HG02610 (cell line): Measurements from ENCODE around the gene NANS.
"Not testable (repeated sequence)": the region's sequence is repeated elsewhere in the genome, so short reads cannot be mapped to it uniquely, and the experiment has no call there.

ENCODE experiments used
- ATAC-seq: cut with Tn5 transposase; IDR thresholded peaks from one replicate; pipeline ENCODE4 v1.9.1; 2021; ENCODE audit warnings: mild to moderate bottlenecking, moderate library complexity; ENCODE audit not compliant: unreplicated experiment

NANS gene

GRCh38 chr9:98056269-98057137, at the start of gene NANS:
Gene NANS (plus strand): TSS chr9:98056732. CDS start chr9:98056809, 77 bp downstream.
- ATAC-seq = peak; percentile 96

DNA sequence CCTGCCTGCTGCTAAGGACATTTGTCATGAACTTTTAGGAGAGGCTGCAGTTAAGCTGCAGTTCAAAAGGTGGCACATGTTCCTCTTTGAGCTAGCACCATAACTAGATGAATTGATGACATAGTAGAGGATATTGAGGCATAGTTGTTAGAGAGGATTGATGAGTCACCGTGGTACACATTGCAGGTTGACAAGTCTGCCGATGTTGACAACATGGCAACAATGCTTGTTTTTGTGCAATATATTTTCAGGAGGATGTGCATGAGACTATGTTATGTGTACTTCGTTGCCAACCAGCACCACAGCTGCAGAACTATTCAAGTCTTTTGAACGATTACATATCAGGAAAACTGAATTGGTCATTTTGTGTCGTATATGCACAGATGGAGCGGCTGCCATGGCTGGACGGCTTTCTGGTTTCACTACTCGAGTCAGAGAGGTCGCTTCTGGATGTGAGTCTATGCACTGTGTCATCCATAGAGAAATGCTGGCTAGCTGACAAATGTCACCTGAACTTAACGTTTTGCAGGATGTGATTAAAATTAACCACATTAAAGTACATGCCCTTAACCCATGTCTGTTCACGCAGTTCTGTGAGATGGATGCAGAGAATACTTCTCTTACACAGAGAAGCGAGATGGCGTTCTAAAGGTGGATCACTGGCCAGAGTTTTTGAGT, 49.1 kb upstream of the NANS start:
- ATAC-seq = no peak

DNA sequence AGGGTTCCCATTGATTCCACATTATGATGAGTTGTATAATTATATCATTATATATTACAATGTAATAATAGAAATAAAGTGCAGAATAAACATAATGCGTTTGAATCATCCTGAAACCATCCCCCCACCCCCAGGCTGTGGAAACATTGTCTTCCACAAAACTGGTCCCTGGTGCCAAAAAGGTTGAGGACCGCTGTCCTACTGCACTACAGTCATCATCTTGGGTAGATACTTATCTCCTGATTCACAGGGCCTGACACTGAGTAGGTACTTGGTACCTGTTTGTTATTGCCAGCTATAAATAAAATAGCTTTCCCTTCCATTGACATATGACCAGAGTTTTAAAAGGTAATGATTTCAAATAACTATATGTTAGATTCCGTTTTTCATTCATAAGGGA, 47.8 kb upstream of the NANS start:
- ATAC-seq = no peak

- no peak for ATAC-seq
Observed at GRCh38 chr9:98009437-98009836, 47.1 kb upstream of the NANS start.

DNA sequence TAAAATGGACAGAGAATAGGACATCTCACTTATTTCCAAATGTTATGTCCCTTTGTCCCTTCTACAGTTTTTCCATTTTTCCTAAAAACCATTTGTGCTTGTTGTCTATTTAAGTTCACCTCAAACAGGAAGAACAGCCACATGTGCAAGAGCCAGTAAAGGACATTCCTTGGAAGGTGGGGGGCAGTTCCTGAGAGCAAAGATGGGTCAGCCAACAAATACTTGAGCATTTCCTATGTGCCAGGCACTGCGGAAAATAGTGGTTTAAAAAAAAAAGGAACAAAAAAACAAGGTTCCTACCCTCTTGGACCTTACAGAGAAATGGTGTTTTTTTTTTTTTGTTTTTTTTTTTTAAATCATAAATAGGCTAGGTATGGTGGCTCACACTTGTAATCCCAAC, 46.6 kb upstream of the NANS start:
- no peak for ATAC-seq

DNA sequence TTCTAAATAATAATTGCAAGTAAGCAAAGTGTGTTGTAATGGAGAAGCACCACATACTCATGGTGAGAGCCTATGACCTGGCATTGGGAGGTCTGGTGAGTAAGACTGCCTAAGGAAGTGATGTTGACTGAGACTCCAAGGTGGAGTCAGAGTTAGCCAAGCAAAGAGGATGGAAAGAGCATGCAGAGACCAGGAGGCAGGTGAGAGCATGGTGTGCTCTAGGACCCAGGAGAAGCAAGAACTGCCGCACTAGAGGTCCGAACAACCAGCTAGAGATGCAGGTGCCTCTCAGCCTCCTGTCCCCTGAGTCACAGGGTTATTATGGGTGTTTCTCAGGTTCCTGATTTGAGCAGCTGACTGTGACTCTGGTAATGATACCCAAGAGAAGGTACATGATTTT, 46.1 kb upstream of the NANS start:
- peak; percentile 89 for ATAC-seq

DNA sequence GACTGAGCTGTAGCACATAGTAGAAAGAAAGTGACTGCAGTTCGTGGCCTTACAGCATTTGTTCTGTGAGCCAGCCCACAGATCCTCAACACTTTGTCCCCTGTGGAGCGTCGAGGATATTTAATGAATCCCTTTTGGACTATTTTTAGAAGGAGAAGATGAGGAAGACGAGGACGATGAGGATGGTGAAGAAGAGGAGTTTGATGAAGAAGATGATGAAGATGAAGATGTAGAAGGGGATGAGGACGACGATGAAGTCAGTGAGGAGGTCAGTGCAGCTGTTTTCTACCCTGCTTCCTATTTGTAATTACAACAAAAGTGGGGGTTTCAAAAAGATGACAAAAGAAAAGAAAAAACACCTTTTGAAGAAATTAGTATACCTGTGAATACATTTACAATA, 45.4 kb upstream of the NANS start:
- no peak for ATAC-seq

GRCh38 chr9:98016137-98016680, 40.3 kb upstream of the NANS start:
- no peak for ATAC-seq

GRCh38 chr9:98017306-98017705, 39.2 kb upstream of the NANS start:
- no peak for ATAC-seq

- no peak for ATAC-seq
Observed at GRCh38 chr9:98018347-98018746, 38.2 kb upstream of the NANS start.

DNA sequence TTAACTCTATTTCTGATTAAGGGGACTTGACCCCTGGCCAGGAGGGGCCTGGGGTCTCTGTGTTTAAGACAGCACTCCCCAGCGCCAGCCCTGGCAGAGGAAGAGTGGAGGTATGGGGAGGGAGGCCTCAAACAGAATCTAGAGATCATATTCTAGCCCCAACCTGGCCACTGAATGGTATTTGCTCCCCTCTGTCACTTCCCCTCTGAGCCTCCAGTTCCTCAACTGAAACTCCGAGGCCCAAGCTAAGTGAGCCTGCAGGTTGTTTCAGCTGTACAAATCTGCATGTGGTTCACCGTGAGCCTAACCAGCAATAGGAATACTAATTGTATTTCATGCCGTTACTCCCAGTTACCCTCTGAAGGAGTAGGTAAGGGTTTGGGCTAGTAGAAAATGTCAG, 37.4 kb upstream of the NANS start:
- no peak for ATAC-seq

- ATAC-seq = not testable (repeated sequence)
Observed at GRCh38 chr9:98019869-98020268, 36.7 kb upstream of the NANS start.

GRCh38 chr9:98020476-98021145, 35.9 kb upstream of the NANS start:
- no peak for ATAC-seq

GRCh38 chr9:98021306-98022040, 35.1 kb upstream of the NANS start:
- no peak for ATAC-seq

DNA sequence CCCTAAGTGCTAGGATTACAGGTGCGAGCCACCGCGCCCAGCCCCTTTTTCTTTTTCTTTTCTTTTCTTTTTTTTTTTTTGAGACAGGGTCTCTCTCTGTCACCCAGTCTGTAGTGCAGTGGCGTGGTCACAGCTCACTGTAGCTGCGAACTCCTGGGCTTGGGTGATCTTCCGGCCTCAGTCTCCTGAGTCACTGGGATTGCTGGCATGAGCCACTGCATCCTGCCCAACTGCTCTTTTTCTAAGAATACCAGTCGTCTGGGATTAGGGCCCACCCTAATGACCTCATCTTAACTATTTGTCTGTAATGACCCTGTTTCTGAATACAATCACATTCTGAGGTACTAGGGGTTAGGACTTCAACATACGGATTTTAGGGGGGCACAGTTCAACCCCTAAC, 34.1 kb upstream of the NANS start:
- ATAC-seq = no peak

GRCh38 chr9:98024702-98025101, 31.8 kb upstream of the NANS start:
- ATAC-seq = no peak

GRCh38 chr9:98031169-98031568, 25.4 kb upstream of the NANS start:
- no peak for ATAC-seq

DNA sequence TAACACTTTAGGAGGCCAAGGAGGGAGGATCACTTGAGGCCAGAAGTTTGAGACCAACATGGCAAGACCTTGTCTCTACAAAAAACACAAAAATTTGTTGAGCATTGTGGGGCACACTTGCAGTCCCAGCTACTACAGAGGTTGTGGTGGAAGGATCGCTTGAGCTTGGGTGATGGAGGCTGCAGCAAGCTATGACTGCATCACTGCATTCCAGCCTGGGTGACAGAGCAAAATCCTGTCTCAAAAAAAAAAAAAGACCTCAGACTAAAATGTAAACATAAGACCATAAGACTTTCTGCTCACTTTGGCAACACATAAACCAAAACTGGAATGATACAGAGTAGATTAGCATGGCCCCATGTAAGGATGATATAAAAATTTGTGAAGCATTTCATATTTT, 24.6 kb upstream of the NANS start:
- no peak for ATAC-seq

GRCh38 chr9:98034593-98035546, 21.7 kb upstream of the NANS start:
- no peak for ATAC-seq

GRCh38 chr9:98037357-98037756, 19.2 kb upstream of the NANS start:
- ATAC-seq = no peak
